ENCODE data around the gene C1S. TPM values are rescaled to one million over a fixed set of nuclear protein-coding genes. Genes with fewer than 3 reads are reported as not detected.

The C1S gene
- total RNA-seq, 6 experiments from 2014 or later, result 21.9 to 30.8 (median 30.2) TPM

GRCh38 chr12:7069386-7069785, 8.9 kb downstream of the C1S start:
- no peak for DNase-seq
- no peak for TF ChIP-seq CTCF (IDR thresholded peaks at IDR 0.05)
- H3K36me3 Mint-ChIP-seq (ENCODE audit: low read depth), result peaks cover 7% of the 10 kb centered on the region; the same call in 1 of the 2 replicates
- H3K4me1 Mint-ChIP-seq (ENCODE audit: low read depth), result peaks cover 11% of the 10 kb centered on the region
- peaks cover 6% of the 10 kb centered on the region for H3K27me3 Mint-ChIP-seq (ENCODE audit: insufficient read depth)
- H3K4me3 Mint-ChIP-seq, result no peak overlapping the region
- no peak overlapping the region for H3K27ac Mint-ChIP-seq
- no peaks in the 10 kb centered on the region for H3K9me3 Mint-ChIP-seq

DNA sequence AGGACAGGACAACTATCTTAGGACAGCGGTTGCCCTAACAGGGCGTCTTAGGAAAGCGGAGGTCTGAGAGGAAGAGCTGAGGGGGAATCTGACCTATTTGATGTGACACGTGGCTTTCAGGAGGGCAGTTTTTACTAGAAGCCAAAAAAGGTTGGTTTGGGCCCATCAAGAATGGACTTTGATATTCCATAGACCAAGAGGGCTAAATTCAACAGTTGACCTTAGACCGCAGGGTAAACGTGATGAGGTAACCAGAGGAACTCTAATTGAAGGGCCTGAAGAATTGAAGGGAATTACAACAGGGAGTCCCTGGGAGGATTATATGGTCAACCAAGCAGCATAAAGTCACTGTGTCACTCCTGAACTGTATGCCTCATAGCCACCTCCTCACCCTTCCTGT, 11.5 kb downstream of the C1S start:
- no peak overlapping the region for H3K27ac Mint-ChIP-seq
- H3K4me3 Mint-ChIP-seq, result no peak overlapping the region
- H3K36me3 Mint-ChIP-seq (ENCODE audit: low read depth), result no peaks in the 10 kb centered on the region
- peaks cover 9% of the 10 kb centered on the region for H3K27me3 Mint-ChIP-seq (ENCODE audit: insufficient read depth)
- no peaks in the 10 kb centered on the region for H3K9me3 Mint-ChIP-seq
- H3K4me1 Mint-ChIP-seq (ENCODE audit: low read depth), result peaks cover 20% of the 10 kb centered on the region
- no peak for TF ChIP-seq CTCF (IDR thresholded peaks at IDR 0.05)
- DNase-seq, result no peak

GRCh38 chr12:7072554-7072953, 12.0 kb downstream of the C1S start:
- no peaks in the 10 kb centered on the region for H3K36me3 Mint-ChIP-seq (ENCODE audit: low read depth)
- no peaks in the 10 kb centered on the region for H3K9me3 Mint-ChIP-seq
- H3K27me3 Mint-ChIP-seq (ENCODE audit: insufficient read depth), result peaks cover 7% of the 10 kb centered on the region
- no peak for DNase-seq
- H3K27ac Mint-ChIP-seq, result no peak overlapping the region
- H3K4me3 Mint-ChIP-seq, result no peak overlapping the region
- no peak for TF ChIP-seq CTCF (IDR thresholded peaks at IDR 0.05)
- peaks cover 20% of the 10 kb centered on the region for H3K4me1 Mint-ChIP-seq (ENCODE audit: low read depth)

DNA sequence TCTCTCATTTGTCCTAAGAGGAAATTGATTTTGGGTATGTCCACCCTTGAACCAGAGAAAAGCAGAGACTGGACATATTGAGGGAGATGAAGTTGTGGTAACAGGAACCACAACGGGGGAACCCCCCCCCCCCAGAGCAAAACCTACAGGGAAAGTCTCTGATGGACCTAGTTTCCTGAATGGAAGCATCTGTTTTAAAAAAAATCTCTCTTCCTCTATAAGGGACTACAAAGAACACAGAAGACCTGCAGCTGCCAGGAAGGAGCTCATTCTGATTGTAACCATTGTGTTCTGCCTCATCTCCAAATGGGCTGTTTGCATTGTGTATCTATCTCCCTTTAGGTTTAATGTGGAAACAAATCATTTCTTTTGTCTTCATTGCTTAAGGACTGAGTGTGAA, 13.4 kb downstream of the C1S start:
- H3K27ac Mint-ChIP-seq, result no peak overlapping the region
- peaks cover 14% of the 10 kb centered on the region for H3K4me1 Mint-ChIP-seq (ENCODE audit: low read depth)
- H3K36me3 Mint-ChIP-seq (ENCODE audit: low read depth), result no peaks in the 10 kb centered on the region
- H3K4me3 Mint-ChIP-seq, result no peak overlapping the region
- no peaks in the 10 kb centered on the region for H3K9me3 Mint-ChIP-seq
- no peak for DNase-seq
- no peak for TF ChIP-seq CTCF (IDR thresholded peaks at IDR 0.05)
- peaks cover 7% of the 10 kb centered on the region for H3K27me3 Mint-ChIP-seq (ENCODE audit: insufficient read depth)

GRCh38 chr12:7075518-7075917, 15.0 kb downstream of the C1S start:
- no peaks in the 10 kb centered on the region for H3K9me3 Mint-ChIP-seq
- no peak for TF ChIP-seq CTCF (IDR thresholded peaks at IDR 0.05)
- peaks cover 28% of the 10 kb centered on the region for H3K4me1 Mint-ChIP-seq (ENCODE audit: low read depth)
- H3K36me3 Mint-ChIP-seq (ENCODE audit: low read depth), result no peaks in the 10 kb centered on the region
- DNase-seq, result no peak
- no peak overlapping the region for H3K4me3 Mint-ChIP-seq
- H3K27ac Mint-ChIP-seq, result no peak overlapping the region
- peaks cover 7% of the 10 kb centered on the region for H3K27me3 Mint-ChIP-seq (ENCODE audit: insufficient read depth)

- no peak for DNase-seq
- TF ChIP-seq CTCF (IDR thresholded peaks at IDR 0.05), result no peak
- Mint-ChIP-seq H3K27ac (no peak overlapping the region), H3K4me3 (no peak overlapping the region), H3K36me3 (ENCODE audit: low read depth) (no peaks in the 10 kb centered on the region), H3K4me1 (ENCODE audit: low read depth) (peaks cover 30% of the 10 kb centered on the region), H3K27me3 (ENCODE audit: insufficient read depth) (peaks cover 7% of the 10 kb centered on the region), H3K9me3 (no peaks in the 10 kb centered on the region)
Observed at GRCh38 chr12:7075939-7076338, 15.4 kb downstream of the C1S start.

All from HFFc6 (cell line).